ENCODE results near the gene DDIT3.

DNA sequence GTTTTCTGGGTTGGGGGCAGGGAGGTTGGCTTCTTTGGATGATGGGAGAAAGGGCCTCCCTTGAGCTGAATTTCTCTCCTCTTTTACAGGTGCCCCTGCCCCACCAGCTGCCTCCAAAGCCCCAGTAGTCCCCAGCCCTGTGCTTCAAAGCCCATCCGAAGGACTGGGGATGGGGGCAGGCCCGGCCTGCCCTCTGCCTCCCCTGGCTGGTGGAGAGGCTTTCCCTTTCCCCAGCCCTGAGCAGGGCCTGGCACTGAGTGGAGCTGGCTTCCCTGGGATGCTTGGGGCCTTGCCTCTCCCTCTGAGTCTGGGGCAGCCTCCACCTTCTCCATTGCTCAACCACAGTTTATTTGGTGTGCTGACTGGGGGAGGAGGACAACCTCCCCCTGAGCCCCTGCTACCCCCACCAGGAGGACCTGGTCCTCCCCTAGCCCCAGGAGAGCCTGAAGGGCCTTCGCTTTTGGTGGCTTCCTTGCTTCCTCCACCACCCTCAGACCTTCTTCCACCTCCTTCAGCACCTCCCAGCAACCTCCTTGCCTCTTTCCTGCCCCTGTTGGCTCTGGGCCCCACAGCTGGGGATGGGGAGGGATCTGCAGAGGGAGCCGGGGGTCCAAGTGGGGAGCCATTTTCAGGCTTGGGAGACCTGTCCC is 6.3 kb upstream of the DDIT3 start:
- TF ChIP-seq, protein P1, sequence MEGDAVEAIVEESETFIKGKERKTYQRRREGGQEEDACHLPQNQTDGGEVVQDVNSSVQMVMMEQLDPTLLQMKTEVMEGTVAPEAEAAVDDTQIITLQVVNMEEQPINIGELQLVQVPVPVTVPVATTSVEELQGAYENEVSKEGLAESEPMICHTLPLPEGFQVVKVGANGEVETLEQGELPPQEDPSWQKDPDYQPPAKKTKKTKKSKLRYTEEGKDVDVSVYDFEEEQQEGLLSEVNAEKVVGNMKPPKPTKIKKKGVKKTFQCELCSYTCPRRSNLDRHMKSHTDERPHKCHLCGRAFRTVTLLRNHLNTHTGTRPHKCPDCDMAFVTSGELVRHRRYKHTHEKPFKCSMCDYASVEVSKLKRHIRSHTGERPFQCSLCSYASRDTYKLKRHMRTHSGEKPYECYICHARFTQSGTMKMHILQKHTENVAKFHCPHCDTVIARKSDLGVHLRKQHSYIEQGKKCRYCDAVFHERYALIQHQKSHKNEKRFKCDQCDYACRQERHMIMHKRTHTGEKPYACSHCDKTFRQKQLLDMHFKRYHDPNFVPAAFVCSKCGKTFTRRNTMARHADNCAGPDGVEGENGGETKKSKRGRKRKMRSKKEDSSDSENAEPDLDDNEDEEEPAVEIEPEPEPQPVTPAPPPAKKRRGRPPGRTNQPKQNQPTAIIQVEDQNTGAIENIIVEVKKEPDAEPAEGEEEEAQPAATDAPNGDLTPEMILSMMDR (IDR thresholded peaks at IDR 0.05) = no peak
- no peak for TF ChIP-seq EZH2 (IDR thresholded peaks at IDR 0.05; ENCODE audit: borderline replicate concordance, insufficient read depth, low read depth, low read length, poor library complexity, severe bottlenecking)

All from B cell (primary cell).